HG03460 (cell line): ENCODE data around the gene PPP1R13L.
"Not testable (repeated sequence)": the region's sequence is repeated elsewhere in the genome, so short reads cannot be mapped to it uniquely, and the experiment has no call there.

ENCODE experiments used
- ATAC-seq: cut with Tn5 transposase; IDR thresholded peaks from one replicate; pipeline ENCODE4 v1.9.1; 2021; ENCODE audit not compliant: unreplicated experiment

PPP1R13L gene

GRCh38 chr19:45347570-45348366 lies 57.1 kb downstream of the PPP1R13L start:
- no peak for ATAC-seq

- no peak for ATAC-seq
These were observed 58.4 kb downstream of the PPP1R13L start for GRCh38 chr19:45346449-45346848.

DNA sequence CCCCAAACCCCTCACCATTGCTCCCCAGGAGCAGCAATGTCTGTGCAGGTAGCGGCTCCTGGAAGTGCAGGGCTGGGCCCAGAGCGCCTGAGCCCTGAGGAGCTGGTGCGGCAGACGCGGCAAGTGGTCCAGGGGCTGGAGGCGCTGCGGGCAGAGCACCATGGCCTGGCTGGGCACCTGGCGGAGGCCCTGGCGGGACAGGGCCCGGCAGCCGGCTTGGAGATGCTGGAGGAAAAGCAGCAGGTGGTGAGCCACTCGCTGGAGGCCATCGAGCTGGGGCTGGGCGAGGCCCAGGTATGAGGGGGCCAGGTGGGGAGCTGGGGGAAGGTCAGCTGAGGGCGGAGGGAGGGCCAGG lies 59.4 kb downstream of the PPP1R13L start:
- no peak for ATAC-seq

- no peak for ATAC-seq
These were observed 60.0 kb downstream of the PPP1R13L start for GRCh38 chr19:45344621-45345505.

DNA sequence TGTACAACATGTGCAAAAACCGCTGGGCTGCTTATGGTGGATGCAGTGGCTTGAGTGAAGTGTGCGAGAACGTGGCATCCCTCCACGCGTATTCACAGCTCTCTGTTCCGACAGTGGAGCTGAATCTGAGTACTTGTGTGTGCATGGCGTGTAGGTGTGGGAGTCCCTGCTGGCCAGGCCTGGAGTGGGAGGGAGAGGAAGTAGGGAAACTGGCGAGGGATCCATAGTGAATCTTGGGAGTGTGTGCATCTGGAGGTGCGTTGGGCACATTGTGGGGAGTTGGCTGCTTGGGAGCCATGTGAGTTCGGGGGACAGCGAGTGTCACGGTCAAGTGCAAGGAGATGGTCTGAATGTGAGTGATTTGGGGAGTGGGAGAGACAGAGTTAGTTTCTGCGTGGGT lies 62.0 kb downstream of the PPP1R13L start:
- no peak for ATAC-seq

DNA sequence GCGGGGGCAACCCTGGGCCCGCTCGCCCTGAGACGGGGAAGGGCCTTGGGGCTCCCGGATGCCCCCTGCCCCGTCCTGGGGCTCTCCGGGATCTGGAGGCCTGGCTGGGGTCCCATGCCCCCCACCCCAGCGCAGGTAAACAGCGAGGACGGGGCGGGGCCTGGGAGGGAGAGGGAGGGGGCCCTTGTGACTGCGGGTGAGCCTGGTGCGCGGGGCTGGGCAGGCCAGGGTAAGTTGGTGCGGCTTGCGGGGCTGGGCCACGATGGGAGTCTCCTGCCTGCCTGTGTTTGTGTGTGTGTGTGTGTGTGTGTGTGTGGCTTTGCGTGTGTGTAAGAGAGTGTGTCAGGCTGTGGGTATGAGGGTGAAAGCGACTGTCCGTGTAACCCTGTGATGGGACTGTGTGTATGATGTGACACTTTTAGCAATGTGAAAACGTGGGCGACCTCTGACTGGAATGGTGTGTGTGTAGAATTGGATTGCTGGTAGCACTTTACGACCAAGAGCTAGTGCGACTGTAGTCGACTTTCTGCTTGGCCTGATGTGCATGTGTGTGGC lies 63.9 kb downstream of the PPP1R13L start:
- ATAC-seq, result no peak

- ATAC-seq, result no peak
These were observed 64.5 kb downstream of the PPP1R13L start, which contains the start of gene KLC3 for GRCh38 chr19:45340232-45340898. Gene KLC3 (plus strand): TSS chr19:45340750. CDS start chr19:45345542, 4,792 bp downstream.

GRCh38 chr19:45339629-45340028 lies 65.2 kb downstream of the PPP1R13L start:
- no peak for ATAC-seq

GRCh38 chr19:45336696-45337251 lies 68.1 kb downstream of the PPP1R13L start:
- ATAC-seq, result no peak

- ATAC-seq, result not testable (repeated sequence)
These were observed 70.0 kb downstream of the PPP1R13L start for GRCh38 chr19:45334881-45335280.

DNA sequence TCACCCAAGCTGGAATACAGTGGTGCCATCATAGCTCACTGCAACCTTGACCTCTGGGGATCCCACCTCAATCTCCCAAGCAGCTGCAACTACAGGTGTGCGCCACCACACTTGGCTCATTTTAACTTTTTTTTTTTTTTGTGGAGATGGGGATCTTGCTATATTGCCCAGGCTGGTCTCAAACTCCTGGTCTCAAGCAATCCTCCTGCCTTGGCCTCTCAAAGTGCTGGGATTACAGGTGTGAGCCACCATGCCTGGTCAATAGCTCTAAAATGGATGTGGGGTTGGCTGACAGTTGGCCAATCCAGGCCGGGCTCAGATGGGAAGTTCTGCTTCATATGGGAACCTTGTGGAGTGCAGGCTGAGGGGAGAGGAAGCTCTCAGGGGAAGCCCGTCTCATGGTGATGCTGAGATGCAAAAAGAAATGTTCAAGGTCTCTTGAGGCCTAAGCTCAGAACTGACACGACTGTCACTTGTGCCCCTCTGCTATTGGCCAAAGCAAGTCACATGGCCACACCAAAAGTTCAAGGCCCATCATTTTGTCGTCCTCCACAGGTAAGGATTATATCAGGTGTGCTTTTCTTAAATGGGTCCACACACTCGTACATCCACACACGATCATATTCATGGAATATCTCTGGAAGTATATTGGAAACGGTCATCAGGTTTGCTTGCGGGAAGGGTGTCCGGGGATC lies 71.1 kb downstream of the PPP1R13L start:
- ATAC-seq, result no peak

DNA sequence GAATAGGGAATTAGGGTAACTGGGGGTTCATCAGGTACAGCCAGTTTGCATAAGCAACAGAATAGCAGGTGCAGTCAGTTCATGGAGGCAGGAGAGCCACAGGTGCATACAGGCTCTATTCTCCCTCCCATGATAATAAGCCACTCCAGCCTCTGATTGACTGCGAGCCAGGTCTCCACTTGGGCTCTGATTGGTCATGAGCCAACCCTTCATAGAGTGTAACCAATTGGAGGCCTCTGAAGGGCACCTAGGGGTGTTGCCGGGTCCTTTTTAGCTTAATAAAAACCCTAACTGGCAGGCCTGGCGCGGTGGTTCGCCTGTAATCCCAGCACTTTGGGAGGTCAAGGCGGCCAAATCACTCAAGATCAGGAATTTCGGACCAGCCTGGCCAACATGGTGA lies 73.5 kb downstream of the PPP1R13L start:
- ATAC-seq, result no peak
